Lower leg skin (tissue), 3 donors: ENCODE data around the gene CTPS1.

ENCODE experiments used
- POLR2A ChIP-seq, 2 donors: fragments of 450-650 bp; IDR thresholded peaks; one replicate each; pipeline ENCODE4 v1.6.1; 2016 to 2017; ENCODE audit warnings: antibody characterized with exemption in 2 of 2, mild to moderate bottlenecking in 1 of 2, moderate library complexity in 1 of 2
- TF ChIP-seq, protein P1 (sequence below), 3 donors: fragments of 450-650 bp; IDR thresholded peaks; one replicate each; pipeline ENCODE4 v1.5.1; 2016; ENCODE audit warnings: antibody characterized with exemption in 3 of 3, mild to moderate bottlenecking in 3 of 3, moderate library complexity in 2 of 3

DNA sequence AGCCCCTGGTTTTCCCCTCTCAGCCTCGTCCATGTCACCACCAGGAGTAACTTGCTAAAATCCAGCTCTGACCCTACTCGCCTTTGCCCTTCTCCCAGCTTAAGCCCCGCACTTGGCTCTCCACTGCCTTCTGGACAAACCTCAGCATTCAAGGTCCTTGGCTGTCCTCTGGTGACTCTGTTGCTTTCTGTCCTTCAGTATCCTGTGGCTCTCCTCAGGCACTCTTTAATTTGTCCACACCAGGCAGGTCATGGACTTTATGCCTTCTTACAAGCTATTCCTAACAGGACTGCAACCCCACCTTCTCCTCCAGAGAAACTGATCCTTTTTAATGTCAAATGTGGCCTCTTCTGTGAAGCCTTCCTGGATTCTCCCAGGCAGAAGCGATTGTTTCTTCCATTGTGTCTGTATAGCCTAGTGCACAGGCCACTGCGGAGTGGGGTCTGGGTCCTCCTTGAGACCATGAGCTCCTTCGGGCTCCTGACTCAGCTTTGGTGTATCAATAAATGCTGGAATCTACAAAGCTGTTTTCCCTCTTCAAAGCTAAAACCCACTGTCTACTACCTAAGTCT, 26.7 kb upstream of the CTPS1 start:
- TF ChIP-seq, protein P1, sequence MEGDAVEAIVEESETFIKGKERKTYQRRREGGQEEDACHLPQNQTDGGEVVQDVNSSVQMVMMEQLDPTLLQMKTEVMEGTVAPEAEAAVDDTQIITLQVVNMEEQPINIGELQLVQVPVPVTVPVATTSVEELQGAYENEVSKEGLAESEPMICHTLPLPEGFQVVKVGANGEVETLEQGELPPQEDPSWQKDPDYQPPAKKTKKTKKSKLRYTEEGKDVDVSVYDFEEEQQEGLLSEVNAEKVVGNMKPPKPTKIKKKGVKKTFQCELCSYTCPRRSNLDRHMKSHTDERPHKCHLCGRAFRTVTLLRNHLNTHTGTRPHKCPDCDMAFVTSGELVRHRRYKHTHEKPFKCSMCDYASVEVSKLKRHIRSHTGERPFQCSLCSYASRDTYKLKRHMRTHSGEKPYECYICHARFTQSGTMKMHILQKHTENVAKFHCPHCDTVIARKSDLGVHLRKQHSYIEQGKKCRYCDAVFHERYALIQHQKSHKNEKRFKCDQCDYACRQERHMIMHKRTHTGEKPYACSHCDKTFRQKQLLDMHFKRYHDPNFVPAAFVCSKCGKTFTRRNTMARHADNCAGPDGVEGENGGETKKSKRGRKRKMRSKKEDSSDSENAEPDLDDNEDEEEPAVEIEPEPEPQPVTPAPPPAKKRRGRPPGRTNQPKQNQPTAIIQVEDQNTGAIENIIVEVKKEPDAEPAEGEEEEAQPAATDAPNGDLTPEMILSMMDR (IDR thresholded peaks at IDR 0.05) = no peak
- TF ChIP-seq POLR2A (IDR thresholded peaks at IDR 0.05) = no peak
